ENCODE data around the gene MYH11.
A peak's percentile ranks its signal among the peaks of the same experiment; 100 is the strongest.
"Not testable (repeated sequence)": the region's sequence is repeated elsewhere in the genome, so short reads cannot be mapped to it uniquely, and the experiment has no call there.

The MYH11 gene

GRCh38 chr16:15708997-15709396, 147.8 kb downstream of the MYH11 start:
- DNase-seq (ENCODE audit: low read depth), result no peak

GRCh38 chr16:15708096-15708495, 148.7 kb downstream of the MYH11 start:
- DNase-seq (ENCODE audit: low read depth), result peak; percentile 92

GRCh38 chr16:15707332-15707731, 149.5 kb downstream of the MYH11 start:
- no peak for DNase-seq (ENCODE audit: low read depth)

GRCh38 chr16:15705064-15705565, 151.7 kb downstream of the MYH11 start:
- DNase-seq (ENCODE audit: low read depth), result no peak

- DNase-seq (ENCODE audit: low read depth), result peak; percentile 65
These were observed 152.3 kb downstream of the MYH11 start for GRCh38 chr16:15704545-15704987.

GRCh38 chr16:15703029-15703736, 153.6 kb downstream of the MYH11 start:
- DNase-seq (ENCODE audit: low read depth), result peak; percentile 10

- DNase-seq (ENCODE audit: low read depth), result peak; percentile 78
These were observed 154.6 kb downstream of the MYH11 start for GRCh38 chr16:15701975-15702970.

- no peak for DNase-seq (ENCODE audit: low read depth)
These were observed 155.5 kb downstream of the MYH11 start for GRCh38 chr16:15701367-15701766.

- DNase-seq (ENCODE audit: low read depth), result no peak
These were observed 157.0 kb downstream of the MYH11 start for GRCh38 chr16:15699819-15700218.

- DNase-seq (ENCODE audit: low read depth), result no peak
These were observed 162.3 kb downstream of the MYH11 start for GRCh38 chr16:15694499-15694898.

- not testable (repeated sequence) for DNase-seq (ENCODE audit: low read depth)
These were observed 164.3 kb downstream of the MYH11 start for GRCh38 chr16:15692508-15692907.

- DNase-seq (ENCODE audit: low read depth), result no peak
These were observed 165.8 kb downstream of the MYH11 start for GRCh38 chr16:15691046-15691445.

GRCh38 chr16:15690296-15690695, 166.5 kb downstream of the MYH11 start:
- peak; percentile 60 for DNase-seq (ENCODE audit: low read depth)

- DNase-seq (ENCODE audit: low read depth), result peak; percentile 43
These were observed 167.5 kb downstream of the MYH11 start for GRCh38 chr16:15689290-15689689.

- DNase-seq (ENCODE audit: low read depth), result no peak
These were observed 170.5 kb downstream of the MYH11 start for GRCh38 chr16:15686287-15686686.

- peak; percentile 86 for DNase-seq (ENCODE audit: low read depth)
These were observed 174.7 kb downstream of the MYH11 start for GRCh38 chr16:15682105-15682570.

- DNase-seq (ENCODE audit: low read depth), result no peak
These were observed 179.4 kb downstream of the MYH11 start for GRCh38 chr16:15677447-15677846.

- no peak for DNase-seq (ENCODE audit: low read depth)
These were observed 180.3 kb downstream of the MYH11 start for GRCh38 chr16:15676506-15676905.

- no peak for DNase-seq (ENCODE audit: low read depth)
These were observed 182.3 kb downstream of the MYH11 start for GRCh38 chr16:15674571-15674970.

GRCh38 chr16:15672514-15673167, 184.2 kb downstream of the MYH11 start:
- DNase-seq (ENCODE audit: low read depth), result peak; percentile 98

- DNase-seq (ENCODE audit: low read depth), result peak; percentile 38
These were observed 184.7 kb downstream of the MYH11 start for GRCh38 chr16:15672127-15672513.

- DNase-seq (ENCODE audit: low read depth), result no peak
These were observed 185.2 kb downstream of the MYH11 start for GRCh38 chr16:15671530-15672117.

Data from iris pigment epithelial cell (primary cell).